Activated T-cell treated with anti-CD3 and anti-CD28 coated beads for 24 hours (primary cell): ENCODE data around the gene SYT13.

Experiments
- DNase-seq: peaks from one replicate; pipeline ENCODE4 v3.0.0-alpha.2; 2020; ENCODE audit warnings: low read depth

The SYT13 gene

GRCh38 chr11:45305874-45306623 is 19.9 kb upstream of the SYT13 start:
- DNase-seq = no peak

GRCh38 chr11:45304992-45305335 is 18.8 kb upstream of the SYT13 start:
- no peak for DNase-seq

- no peak for DNase-seq
Measured at GRCh38 chr11:45304111-45304991, 18.2 kb upstream of the SYT13 start.

GRCh38 chr11:45303316-45303715 is 17.2 kb upstream of the SYT13 start:
- DNase-seq = no peak

- no peak for DNase-seq
Measured at GRCh38 chr11:45301537-45302246, 15.6 kb upstream of the SYT13 start.

GRCh38 chr11:45300715-45301114 is 14.6 kb upstream of the SYT13 start:
- DNase-seq = no peak

GRCh38 chr11:45298718-45299117 is 12.6 kb upstream of the SYT13 start:
- no peak for DNase-seq

- DNase-seq = no peak
Measured at GRCh38 chr11:45296075-45296474, 9.9 kb upstream of the SYT13 start.

GRCh38 chr11:45294499-45294898 is 8.4 kb upstream of the SYT13 start:
- DNase-seq = no peak

- peak; percentile 54 for DNase-seq
Measured at GRCh38 chr11:45293566-45294192, 7.5 kb upstream of the SYT13 start.

- DNase-seq = no peak
Measured at GRCh38 chr11:45290586-45290985, 4.4 kb upstream of the SYT13 start.

- DNase-seq = no peak
Measured at GRCh38 chr11:45289369-45289768, 3.2 kb upstream of the SYT13 start.

GRCh38 chr11:45288339-45288738 is 2.2 kb upstream of the SYT13 start:
- DNase-seq = no peak

GRCh38 chr11:45287316-45287903 is 1.3 kb upstream of the SYT13 start:
- DNase-seq = no peak

- DNase-seq = no peak
Measured at GRCh38 chr11:45285250-45285828, 802 bp downstream of the SYT13 start.

GRCh38 chr11:45282081-45282480 is 4.1 kb downstream of the SYT13 start:
- no peak for DNase-seq

- no peak for DNase-seq
Measured at GRCh38 chr11:45280449-45280848, 5.7 kb downstream of the SYT13 start.

GRCh38 chr11:45279645-45280044 is 6.5 kb downstream of the SYT13 start:
- DNase-seq = no peak

GRCh38 chr11:45278714-45279113 is 7.4 kb downstream of the SYT13 start:
- DNase-seq = no peak

GRCh38 chr11:45275828-45276227 is 10.3 kb downstream of the SYT13 start:
- no peak for DNase-seq

- DNase-seq = no peak
Measured at GRCh38 chr11:45274206-45274605, 11.9 kb downstream of the SYT13 start.

- no peak for DNase-seq
Measured at GRCh38 chr11:45273509-45273908, 12.6 kb downstream of the SYT13 start.
